Measurements from ENCODE around the gene SULT2B1.
"Not testable (repeated sequence)": the region's sequence is repeated elsewhere in the genome, so short reads cannot be mapped to it uniquely, and the experiment has no call there.

Gene SULT2B1

GRCh38 chr19:48530066-48530720 is 21.8 kb upstream of the SULT2B1 start:
- DNase-seq = no peak

- no peak for DNase-seq
These were observed 21.2 kb upstream of the SULT2B1 start for GRCh38 chr19:48530770-48531169.

- no peak for DNase-seq
These were observed 18.2 kb upstream of the SULT2B1 start for GRCh38 chr19:48533770-48534169.

DNA sequence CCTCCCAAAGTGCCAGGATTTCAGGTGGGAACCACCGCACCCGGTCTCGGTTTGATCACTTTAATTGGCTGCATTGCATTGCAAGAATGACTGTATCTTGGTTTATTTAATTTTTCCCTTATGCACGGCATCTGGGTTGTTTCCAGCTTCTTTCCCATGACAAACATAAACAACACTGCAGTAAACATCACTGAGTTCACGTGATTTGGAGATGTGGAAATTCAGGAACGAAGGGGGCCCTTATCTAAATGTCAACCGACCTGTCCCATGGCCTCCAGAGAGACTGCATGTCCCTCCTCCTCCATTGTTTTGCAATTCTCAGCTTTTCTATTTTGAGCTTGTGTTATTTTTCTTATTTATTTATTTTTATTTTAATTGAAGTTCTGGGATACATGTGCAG is 14.4 kb upstream of the SULT2B1 start:
- no peak for DNase-seq

- not testable (repeated sequence) for DNase-seq
These were observed 13.9 kb upstream of the SULT2B1 start for GRCh38 chr19:48538057-48538456.

GRCh38 chr19:48539503-48540096 is 12.4 kb upstream of the SULT2B1 start:
- DNase-seq = no peak

- DNase-seq = no peak
These were observed 11.9 kb upstream of the SULT2B1 start for GRCh38 chr19:48540110-48540509.

- no peak for DNase-seq
These were observed 10.2 kb upstream of the SULT2B1 start for GRCh38 chr19:48541813-48542212.

DNA sequence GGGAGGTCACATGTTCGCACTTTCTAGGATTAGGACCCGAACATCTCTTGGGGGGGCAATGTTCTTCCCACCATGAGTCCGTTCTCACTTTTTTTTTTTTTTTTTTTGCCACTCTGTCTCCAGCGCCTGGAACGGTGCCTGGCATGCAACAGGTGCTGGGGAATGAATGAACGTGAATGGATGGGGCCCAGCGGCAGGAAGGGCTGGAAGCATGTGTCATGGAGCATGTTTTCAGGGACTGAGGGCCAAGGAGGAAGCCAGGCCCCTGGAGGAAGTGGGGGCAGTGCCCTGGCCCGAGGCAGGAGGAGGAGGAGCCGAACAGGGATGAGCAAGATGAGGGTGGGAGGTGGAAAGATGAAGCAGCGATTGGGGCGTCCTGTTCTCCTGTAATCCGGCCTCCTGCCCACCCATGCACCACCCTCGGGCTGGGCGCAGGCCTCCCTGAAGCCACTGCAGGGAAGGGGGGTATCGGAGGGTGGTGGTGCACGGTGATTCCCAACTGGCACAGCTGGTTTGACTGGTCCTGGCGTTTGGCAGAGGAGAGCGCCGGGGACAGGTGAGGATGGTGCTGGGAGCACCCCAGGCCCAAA is 8.8 kb upstream of the SULT2B1 start:
- no peak for DNase-seq

DNA sequence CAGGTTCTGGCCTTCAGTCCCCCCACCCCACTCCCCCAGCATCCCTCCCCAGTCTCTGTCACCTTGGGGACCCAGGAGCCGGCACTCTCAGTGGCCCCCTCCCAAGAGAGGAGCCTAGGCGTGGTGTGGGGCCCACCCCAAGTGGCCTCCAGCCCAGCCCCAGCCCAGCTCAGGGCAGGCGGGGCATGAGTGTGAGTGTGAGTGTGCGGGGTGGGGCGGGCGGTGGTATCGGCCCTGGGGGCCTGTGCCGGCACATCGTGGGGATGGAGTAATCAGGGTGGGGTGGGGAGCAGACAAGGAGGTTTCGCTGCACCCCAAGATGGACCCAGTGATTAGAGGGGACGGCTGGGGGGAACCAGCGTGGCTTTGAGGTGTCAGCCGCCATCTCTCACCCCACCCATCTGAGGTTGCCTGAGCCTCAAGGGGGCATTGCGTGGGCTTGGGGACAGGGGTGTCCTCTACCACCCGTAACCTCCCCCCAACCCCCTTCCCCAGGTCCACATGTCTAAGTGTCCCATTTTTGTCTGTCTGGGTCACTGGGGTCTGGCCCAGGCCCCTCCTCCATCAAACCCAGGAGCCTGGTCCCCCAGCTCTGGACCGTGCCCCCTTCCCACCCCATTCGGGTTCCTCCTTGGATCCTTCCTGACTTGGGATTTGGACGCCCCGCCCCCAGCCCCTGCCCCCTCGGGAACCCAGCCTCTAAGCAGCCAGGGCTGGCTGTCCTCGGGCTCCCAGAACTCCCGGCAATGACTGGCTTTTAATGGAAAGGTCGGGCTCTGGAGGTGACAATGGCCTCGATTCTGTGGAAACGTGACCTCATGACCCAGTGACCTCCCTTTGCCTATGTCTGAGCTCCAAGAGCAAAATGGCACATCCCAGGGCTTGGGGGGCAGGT is 6.9 kb upstream of the SULT2B1 start:
- DNase-seq = no peak

DNA sequence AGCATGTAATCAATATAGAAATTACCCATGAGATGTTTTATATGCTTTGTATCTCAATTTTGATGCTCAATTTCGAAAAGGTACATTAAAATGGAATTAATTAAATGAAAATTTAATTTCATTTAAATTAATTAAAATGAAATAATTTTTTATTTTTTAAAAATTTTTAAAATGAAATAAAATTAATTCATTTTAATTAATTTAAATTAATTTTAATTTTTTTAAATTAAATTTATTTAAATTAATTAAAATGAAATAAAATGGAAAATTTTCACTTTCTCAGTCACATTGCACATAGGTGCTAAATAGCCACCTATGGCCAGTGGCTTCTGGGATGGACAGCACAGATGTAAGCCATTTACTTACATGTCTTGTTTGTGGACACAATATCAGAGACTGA is 4.2 kb upstream of the SULT2B1 start:
- DNase-seq = no peak

DNA sequence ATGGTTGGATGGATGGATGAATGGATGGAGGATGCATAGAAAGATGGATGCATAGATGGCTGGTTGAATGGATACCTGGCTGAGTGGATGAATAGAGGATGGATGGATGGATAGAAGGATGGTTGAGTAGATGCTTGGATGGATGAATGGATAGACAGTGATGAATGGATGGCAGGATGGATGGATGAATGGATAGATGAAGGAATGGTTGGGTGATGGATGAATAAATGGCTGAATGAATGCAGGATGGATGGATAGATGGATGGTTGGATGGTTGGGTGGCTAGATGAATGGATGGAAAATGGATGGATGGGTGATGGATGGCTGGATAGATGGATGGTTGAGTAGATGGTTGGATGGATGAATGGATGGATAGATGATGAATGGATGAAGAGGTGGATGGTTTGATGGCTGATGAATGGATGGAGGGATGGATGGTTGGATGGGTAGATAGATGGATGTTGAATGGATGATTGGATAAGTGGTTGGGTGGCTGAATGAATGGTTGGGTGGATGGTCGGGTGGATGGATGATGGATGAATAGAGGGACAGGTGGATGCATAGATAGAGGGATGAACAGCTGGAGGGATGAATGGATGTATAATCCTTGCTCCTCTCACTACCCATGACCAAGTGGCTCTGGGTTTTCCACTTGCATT is 3.6 kb upstream of the SULT2B1 start:
- no peak for DNase-seq

DNA sequence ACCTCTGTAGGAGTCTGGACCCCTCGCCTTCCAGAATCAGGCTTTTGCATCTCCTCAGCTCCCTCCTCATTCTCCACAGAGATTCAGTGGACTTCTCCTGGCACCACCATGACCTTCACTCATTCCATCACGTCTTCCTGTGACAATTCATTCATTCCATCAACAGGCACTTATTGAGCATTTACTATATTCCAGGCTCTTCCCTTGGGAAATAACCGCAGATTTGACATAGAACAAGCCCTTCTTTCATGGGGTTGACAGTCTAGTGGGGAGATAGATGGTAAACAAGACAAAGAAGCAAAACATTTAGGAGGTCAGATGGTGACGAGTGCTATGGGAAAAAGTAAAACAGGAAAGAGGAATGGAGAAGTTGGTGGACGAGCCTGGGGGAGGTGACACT is 2.6 kb upstream of the SULT2B1 start:
- DNase-seq = no peak

- no peak for DNase-seq
These were observed 692 bp downstream of the SULT2B1 start for GRCh38 chr19:48552406-48553322.

DNA sequence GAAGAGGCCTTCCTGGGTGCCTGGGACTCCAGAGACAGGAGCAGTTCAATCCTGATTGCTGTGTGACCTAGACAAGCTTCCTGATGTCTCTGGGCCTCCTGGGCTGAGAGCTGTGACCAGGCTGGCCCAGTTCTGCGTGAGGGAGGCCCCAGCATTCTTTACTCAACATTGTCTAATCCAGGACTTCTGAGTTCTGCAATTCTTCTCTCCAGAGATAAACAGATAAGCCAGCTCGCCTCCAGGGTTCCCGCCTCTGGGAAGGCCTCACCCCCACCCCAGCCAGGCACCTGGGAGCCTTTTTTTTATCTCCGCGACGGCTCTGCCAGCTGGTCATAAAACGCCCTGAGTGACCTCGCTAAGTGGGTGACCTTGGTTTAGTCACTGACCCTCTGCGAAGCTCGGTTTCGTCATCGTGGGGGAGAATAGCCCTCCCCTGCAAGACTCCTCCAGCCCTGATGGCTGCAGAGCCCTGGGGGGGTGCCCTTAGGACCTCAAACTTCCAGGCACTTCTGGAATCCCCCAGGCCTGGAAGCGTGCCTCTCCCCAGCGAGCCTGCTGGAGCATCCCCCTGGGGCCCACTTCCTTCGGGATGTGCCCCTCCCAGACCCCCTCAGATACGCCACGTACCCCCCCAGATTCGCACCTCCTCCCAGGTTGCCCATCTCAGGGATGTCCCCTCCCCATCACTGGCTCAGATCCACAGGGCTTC is 1.9 kb downstream of the SULT2B1 start:
- no peak for DNase-seq

DNA sequence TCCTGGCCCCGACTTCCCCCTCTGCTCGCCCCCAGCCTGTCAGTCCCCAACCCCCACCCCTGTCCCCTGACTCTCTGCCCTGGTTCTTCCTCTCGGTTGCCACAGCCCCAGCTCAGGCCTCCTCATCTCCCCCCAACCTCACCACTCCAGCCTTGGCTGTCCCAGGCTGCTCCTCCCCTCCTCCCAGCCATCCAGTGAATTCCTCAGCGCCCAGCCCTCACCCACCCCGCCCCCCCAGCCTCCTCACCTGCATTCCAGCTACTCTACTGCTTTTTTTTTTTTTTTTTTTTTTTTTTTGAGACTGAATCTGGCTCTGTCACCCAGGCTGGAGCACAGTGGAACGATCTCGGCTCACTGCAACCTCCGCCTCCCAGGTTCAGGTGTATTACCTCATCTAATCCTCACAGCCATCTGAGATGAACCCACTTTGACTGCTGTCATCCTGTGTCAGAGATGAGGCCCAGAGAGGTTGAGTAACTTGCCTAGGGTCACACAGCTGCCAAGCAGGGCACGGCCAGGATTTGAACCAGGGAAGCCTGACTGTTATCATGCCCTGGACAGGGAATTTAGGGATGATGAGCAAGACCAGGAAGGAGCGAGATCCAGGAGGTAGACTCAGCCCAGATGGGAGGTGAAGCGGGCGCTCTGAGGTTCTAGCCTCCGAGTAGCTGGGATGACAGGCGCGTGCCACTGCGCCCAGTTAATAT is 2.6 kb downstream of the SULT2B1 start:
- DNase-seq = no peak

- no peak for DNase-seq
These were observed 4.2 kb downstream of the SULT2B1 start for GRCh38 chr19:48556163-48556562.

DNA sequence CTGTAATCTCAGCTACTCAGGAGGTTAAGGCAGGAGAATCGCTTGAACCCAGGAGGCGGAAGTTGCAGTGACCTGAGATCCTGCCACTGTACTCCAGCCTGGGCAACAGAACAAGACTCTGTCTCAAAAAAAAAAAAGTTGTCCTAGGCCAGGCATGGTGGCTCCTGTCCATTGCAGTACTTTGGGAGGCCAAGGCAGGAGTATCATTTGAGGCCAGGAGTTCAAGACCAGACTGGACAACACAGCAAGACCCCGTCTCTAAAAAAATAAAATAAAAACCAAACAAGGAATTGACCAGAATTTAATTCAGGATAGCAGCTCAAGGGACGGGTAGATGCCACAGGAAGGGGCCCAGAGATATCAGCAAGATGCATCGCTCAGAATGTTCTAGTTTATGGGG is 4.9 kb downstream of the SULT2B1 start:
- DNase-seq = no peak

DNA sequence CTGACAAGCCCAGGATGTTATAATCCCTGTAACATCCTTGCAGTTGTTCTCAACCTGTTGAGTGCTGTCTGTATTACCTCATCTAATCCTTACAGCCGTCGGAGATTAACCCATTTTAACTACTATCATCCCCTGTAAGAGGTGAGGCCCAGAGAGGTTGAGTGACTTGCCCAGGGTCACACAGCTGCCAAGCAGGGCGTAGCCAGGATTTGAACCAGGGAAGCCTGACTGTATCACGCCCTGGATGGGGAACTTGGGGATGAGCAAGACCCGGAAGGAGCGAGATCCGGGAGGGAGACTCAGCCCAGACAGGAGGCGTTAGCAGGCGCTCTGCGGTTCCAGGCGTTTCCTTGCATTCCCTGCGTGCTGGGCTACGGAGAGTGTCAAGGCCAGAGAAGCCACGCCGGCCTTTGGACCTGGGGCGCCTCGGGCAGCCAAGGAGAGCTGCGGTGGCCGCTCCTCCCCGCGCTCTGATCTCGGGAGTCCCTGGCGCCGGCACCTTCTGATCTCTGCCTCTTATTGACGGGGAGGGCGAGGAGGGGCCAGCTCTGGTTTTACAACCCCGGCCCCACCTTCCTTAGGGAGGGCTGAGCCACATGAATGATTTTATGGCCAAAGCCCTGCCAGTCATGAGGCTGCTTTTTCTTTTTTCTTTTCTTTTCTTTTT is 6.2 kb downstream of the SULT2B1 start:
- no peak for DNase-seq

GRCh38 chr19:48560095-48560530 is 8.1 kb downstream of the SULT2B1 start:
- no peak for DNase-seq

All from midbrain (tissue), 1 donor.